Measurements from ENCODE around the gene NUP98. TPM values are rescaled to one million over a fixed set of nuclear protein-coding genes. Genes with fewer than 3 reads are reported as not detected.

NUP98 gene
- total and polyA plus RNA-seq, 8 donors = 12.2 to 38.0 (median 26.1) TPM

DNA sequence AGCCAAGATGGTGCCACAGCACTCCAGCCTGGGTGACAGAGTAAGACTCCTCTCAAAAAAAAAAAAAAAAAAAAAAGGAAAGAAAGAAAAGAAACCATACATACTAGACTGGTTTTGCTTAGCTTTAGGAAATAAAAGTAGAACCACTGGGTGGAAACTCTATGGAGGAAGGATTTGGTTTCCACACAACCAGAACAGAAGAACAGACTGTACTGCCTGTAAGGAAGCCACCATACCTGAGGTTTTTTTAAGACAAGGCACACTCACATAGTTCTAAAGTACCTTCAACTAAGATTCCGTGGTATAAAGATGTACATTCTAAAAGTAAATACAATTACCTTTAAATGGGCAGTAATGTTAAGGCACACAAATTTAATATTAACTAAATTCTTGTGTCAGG is 58.6 kb downstream of the NUP98 start:
- Histone ChIP-seq H3K4me3 (no peak overlapping the region), H3K9me3 (no peaks in the 10 kb centered on the region), H3K36me3 (peaks cover 0 to 33% (median 8%) of the 10 kb centered on the region in 3 donors), H3K4me1 (no peaks in the 10 kb centered on the region), H3K27ac (no peak overlapping the region), H3K27me3 (no peaks in the 10 kb centered on the region)
- intact Hi-C loops (cut with DNase I) = no loop called here
- DNase-seq (no peak), ATAC-seq (no peak), FAIRE-seq (no peak)
- TF ChIP-seq, protein P1, sequence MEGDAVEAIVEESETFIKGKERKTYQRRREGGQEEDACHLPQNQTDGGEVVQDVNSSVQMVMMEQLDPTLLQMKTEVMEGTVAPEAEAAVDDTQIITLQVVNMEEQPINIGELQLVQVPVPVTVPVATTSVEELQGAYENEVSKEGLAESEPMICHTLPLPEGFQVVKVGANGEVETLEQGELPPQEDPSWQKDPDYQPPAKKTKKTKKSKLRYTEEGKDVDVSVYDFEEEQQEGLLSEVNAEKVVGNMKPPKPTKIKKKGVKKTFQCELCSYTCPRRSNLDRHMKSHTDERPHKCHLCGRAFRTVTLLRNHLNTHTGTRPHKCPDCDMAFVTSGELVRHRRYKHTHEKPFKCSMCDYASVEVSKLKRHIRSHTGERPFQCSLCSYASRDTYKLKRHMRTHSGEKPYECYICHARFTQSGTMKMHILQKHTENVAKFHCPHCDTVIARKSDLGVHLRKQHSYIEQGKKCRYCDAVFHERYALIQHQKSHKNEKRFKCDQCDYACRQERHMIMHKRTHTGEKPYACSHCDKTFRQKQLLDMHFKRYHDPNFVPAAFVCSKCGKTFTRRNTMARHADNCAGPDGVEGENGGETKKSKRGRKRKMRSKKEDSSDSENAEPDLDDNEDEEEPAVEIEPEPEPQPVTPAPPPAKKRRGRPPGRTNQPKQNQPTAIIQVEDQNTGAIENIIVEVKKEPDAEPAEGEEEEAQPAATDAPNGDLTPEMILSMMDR (IDR thresholded peaks at IDR 0.05) = no peak
- 91 to 94% methylated on average over 1 of the region's 1 CpG for WGBS, 2 donors

DNA sequence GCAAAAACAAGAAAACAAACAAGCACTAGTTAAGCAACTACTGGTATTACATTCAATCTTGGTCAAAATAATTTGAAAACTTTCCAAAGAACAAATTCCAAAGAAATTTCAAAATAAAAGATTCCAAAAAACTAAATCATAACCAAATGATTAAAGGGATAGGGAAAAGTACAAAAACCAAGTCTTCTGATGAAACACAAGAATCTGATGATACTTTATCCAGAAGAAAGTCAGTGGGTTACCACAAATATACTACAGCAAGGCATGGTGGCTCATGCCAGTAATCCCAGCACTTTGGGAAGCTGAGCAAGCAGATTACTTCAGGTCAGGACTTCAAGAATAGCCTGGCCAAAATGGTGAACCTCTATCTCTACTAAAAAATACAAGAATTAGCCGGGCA is 59.1 kb downstream of the NUP98 start:
- intact Hi-C loops (cut with DNase I) = no loop called here
- H3K4me3 ChIP-seq = no peak overlapping the region
- no peak overlapping the region for H3K27ac ChIP-seq
- DNase-seq (no peak), FAIRE-seq (no peak), ATAC-seq (no peak)
- no peaks in the 10 kb centered on the region for H3K4me1 ChIP-seq
- H3K27me3 ChIP-seq = no peaks in the 10 kb centered on the region
- 93 to 97% methylated on average over 1 of the region's 1 CpG for WGBS, 2 donors
- no peaks in the 10 kb centered on the region for H3K9me3 ChIP-seq
- TF ChIP-seq, protein P1 (IDR thresholded peaks at IDR 0.05) = no peak
- H3K36me3 ChIP-seq = peaks cover 0 to 38% (median 8%) of the 10 kb centered on the region in 3 donors

DNA sequence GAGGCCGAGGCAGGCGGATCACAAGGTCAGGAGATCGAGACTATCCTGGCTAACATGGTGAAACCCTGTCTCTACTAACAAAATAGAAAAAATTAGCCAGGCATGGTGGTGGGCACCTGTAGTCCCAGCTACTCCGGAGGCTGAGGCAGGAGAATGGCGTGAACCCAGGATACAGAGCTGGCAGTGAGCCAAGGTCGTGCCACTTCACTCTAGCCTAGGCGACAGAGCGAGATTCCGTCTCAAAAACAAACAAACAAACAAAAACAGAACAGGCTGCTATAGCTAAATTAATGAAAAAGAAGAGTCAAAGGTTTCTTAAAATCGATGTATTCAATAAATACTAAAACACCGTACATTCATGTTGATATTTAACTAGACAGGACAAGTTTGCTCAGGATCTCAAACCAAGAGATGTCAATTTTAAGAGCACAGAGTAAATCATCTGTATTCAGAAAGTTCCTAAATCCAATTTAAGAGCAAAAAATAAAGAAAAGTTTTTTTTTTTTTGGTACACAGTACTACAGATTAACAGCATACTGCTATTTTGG is 59.9 kb downstream of the NUP98 start:
- no peaks in the 10 kb centered on the region for H3K9me3 ChIP-seq
- TF ChIP-seq, protein P1 (IDR thresholded peaks at IDR 0.05) = no peak
- no peak for ATAC-seq
- H3K36me3 ChIP-seq = peaks cover 0 to 40% (median 4%) of the 10 kb centered on the region in 3 donors
- H3K4me1 ChIP-seq = no peaks in the 10 kb centered on the region
- no peaks in the 10 kb centered on the region for H3K27me3 ChIP-seq
- DNase-seq = peak in 1 of 6 donors; percentile 21
- H3K4me3 ChIP-seq = no peak overlapping the region
- 75 to 81% methylated on average over 11 of the region's 11 CpGs for WGBS, 2 donors
- intact Hi-C loops (cut with DNase I) = no loop called here
- FAIRE-seq = no peak
- H3K27ac ChIP-seq = no peak overlapping the region

DNA sequence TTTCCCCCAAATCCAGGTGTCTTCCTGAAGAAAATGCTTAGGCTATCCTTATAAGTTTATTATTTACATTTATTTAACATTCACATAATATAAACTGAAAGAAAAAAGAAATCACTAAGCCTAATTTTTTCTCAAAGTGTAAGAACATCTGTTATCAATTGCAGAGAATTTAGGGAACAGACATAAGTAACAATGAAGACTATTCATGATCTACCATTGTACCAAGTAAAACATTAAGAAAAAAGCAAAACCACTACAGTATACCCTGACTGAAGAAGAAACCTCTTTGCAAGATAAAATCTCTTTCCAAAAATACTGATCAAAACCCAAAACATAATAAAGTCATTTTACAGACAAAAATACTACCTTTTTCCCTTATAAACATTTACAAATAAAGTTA is 60.5 kb downstream of the NUP98 start:
- Histone ChIP-seq H3K27ac (no peak overlapping the region), H3K4me3 (no peak overlapping the region), H3K36me3 (peaks cover 0 to 40% (median 3%) of the 10 kb centered on the region in 3 donors), H3K4me1 (no peaks in the 10 kb centered on the region), H3K9me3 (no peaks in the 10 kb centered on the region), H3K27me3 (no peaks in the 10 kb centered on the region)
- no peak for ATAC-seq
- intact Hi-C loops (cut with DNase I) = no loop called here
- no peak for DNase-seq
- FAIRE-seq = no peak
- TF ChIP-seq, protein P1 (IDR thresholded peaks at IDR 0.05) = no peak

DNA sequence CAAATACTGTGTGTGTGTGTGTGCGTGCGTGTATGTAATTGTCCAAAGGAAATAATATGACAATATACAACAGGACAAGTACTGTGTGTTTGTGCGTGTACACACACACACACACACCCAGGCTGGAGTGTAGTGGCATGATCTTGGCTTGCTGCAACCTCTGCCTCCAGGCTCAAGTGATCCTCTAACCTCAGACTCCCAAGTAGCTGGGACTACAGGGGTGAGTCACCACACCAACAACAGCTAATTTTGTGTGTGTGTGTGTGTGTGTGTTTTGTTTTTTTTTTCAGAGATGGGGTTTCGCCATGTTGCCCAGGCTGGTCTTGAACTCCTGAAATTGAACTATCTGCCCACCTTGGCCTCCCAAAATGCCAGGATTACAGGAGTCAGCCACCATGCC is 61.5 kb downstream of the NUP98 start:
- Histone ChIP-seq H3K4me1 (no peaks in the 10 kb centered on the region), H3K9me3 (no peaks in the 10 kb centered on the region), H3K4me3 (no peak overlapping the region), H3K36me3 (peaks cover 0 to 48% (median 9%) of the 10 kb centered on the region in 3 donors), H3K27ac (no peak overlapping the region), H3K27me3 (no peaks in the 10 kb centered on the region)
- 94 to 96% methylated on average over 4 of the region's 4 CpGs for WGBS, 2 donors
- TF ChIP-seq, protein P1 (IDR thresholded peaks at IDR 0.05) = no peak
- ATAC-seq = no peak
- no peak for FAIRE-seq
- DNase-seq = no peak
- intact Hi-C loops (cut with DNase I) = no loop called here
